CD4-positive, alpha-beta T cell treated with Interferon gamma for 1 hour (primary cell): ENCODE measurements around the gene STRN4.
A peak's percentile ranks its signal among the peaks of the same experiment; 100 is the strongest.
"Not testable (repeated sequence)": the region's sequence is repeated elsewhere in the genome, so short reads cannot be mapped to it uniquely, and the experiment has no call there.

Experiments
- DNase-seq: peaks from one replicate; pipeline ENCODE4 v3.0.0-alpha.2; 2020

STRN4 gene

DNA sequence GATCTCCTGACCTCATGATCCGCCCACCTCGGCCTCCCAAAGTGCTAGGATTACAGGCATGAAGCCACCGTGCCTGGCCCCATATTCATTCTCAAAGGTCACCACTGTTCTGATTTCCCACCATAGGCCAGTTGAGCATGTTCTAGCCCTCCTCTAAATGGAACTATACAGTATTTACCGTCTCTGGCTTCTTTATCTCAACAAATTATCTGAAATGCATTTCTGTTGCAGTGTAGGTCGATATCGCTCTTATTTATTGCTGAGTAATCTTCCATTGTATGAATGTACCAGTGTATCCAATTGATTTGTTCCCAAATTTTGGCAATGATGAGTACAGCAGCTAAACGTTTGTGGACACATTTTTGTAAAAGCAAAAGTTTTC lies 26.8 kb upstream of the STRN4 start:
- no peak for DNase-seq

DNA sequence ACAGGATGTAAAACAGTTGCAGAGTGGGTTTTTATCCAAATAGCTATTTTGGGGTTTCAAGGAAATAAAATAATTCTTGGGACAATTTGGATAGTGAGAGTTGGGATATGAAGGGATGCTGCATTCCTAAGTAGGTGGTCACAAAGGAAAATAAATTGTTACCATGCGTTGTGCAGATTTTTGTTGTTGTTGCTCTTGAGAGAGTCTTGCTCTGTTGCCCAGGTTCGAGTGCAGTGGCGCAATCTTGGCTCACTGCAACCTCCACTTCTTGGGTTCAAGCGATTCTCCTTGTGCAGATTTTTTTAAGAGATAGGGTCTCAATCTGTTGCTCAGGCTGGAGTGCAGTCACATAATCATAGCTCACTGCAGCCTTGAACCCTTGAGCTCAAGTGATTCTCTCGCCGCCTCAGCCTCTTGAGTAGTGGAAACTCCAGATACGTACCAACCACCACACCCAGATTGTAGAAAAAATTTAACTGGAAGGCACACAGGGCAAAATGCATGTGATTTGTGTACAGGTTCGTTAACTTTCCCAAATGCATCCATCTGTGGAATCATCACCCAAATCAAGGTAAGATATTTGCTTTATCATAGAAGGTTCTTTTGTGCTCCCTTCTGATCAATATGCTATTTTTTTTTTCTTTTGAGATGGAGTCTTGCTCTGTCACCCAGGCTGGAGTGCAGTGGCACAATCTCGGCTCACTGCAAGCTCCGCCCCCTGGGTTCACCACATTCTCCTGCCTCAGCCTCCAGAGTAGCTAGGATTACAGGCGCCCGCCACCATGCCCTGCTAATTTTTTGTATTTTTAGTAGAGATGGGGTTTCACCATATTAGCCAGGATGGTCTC lies 26.1 kb upstream of the STRN4 start:
- no peak for DNase-seq

GRCh38 chr19:46768746-46769145 lies 22.5 kb upstream of the STRN4 start:
- not testable (repeated sequence) for DNase-seq

GRCh38 chr19:46766569-46767317 lies 20.5 kb upstream of the STRN4 start:
- DNase-seq, result peak; percentile 61

GRCh38 chr19:46764817-46765291 lies 18.6 kb upstream of the STRN4 start:
- no peak for DNase-seq

DNA sequence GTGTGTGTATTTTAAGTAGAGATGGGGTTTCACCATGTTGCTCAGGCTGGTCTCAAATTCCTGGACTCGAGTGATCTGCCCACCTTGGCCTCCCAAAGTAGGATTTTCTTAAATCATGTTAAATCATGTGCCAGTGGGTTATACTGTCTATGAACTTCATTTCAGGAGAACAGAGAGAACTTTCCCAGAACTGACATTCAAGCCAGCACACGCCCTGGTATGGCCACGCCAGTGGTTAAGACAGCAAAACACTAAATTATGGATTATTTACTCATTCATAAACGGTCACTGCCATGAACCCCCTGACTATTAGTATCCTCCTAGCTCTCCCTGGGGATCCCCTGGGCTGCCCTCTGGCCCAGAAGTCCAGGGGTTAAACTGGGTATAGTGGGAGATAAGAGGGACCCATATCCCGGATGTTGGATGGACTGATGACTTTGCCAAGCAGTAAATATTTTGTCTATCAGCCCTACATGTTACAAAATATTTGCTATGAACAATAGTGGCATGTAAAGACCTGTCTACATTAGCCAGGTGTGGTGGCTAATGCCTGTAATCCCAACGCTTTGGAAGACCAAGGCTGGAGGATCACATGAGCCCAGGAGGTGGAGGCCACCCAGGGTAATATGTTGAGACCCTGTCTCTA lies 16.1 kb upstream of the STRN4 start:
- no peak for DNase-seq

DNA sequence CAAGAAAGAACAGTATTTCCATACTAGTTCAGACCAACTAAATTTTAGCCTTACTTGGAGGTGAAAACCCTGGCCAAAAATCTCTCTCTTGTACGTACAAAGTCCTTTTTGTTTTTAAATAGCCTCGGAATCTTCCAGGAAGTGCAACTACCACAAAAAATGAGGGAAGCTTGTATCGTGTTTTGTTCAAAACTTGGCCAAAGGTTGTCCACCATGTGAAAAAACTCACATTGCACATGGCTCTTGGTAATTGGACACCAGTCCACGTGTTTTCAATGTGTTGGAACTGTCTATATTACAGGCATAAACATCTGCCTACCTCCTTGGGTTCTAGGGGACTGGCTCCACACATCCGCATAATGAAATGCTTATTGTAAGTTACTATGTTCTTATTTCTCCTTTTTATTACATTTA lies 15.2 kb upstream of the STRN4 start:
- no peak for DNase-seq

DNA sequence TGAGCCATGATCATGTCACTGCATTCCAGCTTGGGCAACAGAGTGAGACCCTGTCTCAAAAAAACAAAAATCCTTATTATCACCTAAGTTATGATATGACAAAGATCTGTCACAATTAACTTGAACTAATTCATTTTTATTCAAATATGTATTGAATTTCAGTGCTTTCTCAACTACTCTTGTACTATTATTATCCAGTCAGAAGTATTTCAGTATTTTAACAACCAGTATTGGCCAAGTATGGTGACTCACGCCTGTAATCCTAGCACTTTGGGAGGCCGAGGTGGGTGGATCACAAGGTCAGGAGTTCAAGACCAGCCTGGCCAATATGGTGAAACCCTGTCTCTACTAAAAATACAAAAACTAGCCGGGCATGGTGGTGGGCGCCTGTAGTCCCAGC lies 14.6 kb upstream of the STRN4 start:
- DNase-seq, result not testable (repeated sequence)

DNA sequence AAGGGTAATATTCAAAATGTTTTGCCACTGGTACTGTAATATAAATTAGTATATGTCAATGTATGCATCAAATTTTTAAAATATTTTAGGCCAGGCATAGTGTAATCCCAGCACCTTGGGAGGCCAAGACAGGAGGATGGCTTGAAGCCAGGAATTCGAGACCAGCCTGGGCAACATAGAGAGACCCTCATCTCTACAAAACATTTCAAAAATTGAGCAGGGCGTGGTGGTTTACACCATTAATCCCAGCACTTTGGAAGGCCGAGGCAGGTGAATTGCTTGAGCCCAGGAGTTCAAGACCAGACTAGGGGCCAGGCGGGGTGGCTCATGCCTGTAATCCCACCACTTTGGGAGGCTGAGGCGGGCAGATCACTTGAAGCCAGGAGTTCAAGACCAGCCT lies 14.1 kb upstream of the STRN4 start:
- DNase-seq, result no peak

DNA sequence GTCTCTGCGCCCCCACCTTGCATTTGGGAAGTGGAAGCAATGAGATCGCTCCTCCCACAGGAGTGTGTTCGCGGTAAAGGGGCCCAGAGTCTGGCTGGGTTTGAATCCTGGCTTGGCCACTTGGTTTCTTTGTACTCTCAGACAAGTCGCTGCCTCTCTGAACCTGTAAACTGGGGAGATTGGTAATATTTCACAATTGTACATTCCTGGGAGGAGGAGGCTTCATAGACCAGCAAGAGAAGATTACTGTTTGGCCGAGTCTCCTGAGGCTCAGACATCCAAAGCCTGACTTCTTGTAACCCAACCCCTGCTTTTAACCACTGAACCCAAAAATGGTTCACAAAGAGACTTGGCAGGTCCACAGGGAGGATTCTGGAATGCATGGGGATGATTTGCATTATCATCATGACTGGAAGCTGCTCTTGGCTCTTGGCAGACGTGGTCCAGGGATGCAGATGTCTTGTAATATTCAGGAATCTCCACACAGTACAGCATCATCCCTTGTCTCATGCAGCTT lies 13.6 kb upstream of the STRN4 start:
- DNase-seq, result no peak

DNA sequence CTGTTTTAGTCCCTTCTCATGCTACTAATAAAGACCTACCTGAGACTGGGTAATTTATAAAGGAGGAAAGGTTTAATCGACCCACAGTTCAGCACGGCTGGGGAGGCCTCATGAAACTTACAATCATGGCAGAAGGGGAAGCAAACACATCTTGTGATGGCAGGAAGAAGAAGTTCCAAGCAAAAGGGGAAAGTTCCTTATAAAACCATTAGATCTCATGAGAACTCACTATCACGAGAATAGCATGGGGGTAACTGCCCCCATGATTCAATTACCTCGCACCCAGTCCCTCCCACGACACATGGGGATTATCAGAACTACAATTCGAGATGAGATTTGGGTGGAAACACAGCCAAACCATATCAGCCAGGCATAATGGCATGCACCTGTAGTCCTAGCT lies 13.0 kb upstream of the STRN4 start:
- no peak for DNase-seq

DNA sequence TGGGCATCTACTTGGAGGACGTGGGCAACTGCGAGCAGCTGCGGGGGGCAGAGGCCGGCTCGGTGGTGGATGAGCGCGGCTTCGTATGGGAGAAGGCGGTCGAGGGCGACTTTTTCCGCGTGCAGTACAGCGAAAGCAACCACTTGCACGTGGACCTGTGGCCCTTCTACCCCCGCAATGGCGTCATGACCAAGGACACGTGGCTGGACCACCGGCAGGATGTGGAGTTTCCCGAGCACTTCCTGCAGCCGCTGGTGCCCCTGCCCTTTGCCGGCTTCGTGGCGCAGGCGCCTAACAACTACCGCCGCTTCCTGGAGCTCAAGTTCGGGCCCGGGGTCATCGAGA lies 10.3 kb upstream of the STRN4 start:
- no peak for DNase-seq

GRCh38 chr19:46755853-46756543 lies 9.7 kb upstream of the STRN4 start:
- DNase-seq, result no peak

GRCh38 chr19:46755077-46755852 lies 9.0 kb upstream of the STRN4 start:
- DNase-seq, result no peak

DNA sequence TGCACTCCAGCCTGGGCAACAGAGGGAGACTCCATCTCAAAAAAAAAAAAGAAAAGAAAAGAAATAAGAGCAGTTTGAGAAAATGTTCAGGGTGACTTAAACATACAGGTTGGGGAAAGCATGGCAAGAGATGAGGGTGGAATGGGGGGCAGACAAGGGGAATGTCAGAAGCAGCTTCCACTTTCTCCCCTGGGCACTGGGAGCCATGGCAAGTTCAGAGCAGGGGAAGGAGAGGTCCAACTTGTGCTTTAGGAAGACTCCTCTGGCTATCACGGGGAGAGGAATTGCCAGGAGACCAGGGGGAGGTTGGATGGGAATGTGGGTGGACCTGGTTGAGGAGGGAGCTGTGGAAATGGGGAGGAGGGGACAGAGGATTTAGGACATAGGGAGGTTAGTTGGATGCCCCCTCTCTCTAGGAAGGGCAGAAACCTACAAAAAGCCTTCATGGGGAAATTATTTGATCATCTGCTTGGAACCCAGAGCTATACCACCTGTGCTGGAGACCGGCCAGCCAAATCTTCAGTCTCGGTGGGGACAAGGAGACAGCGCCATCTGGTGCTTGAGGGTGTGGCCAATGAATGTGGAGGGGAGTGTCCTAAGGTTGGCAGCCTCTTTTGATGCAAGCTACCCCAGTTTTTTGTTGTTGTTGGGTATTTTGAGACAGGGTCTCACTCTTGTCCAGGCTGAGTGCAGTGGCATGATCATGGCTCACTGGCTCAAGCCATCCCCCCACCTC lies 7.3 kb upstream of the STRN4 start:
- DNase-seq, result peak; percentile 65

GRCh38 chr19:46748325-46749109 lies 2.3 kb upstream of the STRN4 start:
- peak; percentile 66 for DNase-seq

DNA sequence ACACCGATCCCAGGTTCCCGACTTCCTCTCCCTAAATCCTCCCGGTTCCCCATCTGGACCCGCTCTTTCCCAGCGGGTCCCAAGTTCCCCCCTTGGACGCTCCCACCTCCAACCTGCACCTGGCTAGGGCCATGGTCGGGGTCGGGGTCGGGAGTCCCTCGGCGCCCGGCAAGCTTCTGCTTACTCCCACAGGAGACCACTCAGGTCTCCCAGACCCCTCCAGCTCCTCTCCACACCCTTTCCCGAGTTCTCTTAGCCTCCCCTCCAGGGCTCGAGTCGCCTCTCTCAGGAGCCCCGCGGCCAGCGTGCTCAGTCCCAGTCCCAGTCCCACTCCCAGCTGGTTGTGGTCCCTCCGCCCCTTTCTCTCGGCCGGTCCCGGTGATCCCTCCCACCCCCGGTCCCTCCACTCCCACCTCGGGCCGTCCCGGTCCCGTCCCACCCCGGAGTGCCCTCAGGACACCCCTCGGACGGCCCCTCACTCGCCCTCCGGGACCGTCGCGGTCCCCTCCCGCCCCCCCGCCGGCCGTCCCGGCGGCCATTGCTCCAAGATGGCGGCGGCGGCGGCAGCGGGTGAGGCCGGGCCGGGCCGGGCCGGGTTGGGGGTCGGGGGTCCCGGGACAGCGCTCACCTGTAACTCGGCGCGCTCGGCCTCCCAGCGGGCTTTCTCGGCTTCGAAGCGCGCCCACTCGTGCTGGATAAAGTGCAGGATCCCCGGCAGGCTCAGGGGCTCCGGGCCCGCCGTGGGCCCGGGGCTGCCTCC lies 549 bp downstream of the STRN4 start, which contains the start of gene FKRP:
FKRP (plus strand) TSS at position 537 of the 760 bp plus-strand sequence. CDS start 9,394 bp downstream, outside the sequence.
- DNase-seq, result peak; percentile 14

- no peak for DNase-seq
Observed at GRCh38 chr19:46745030-46745429, 1.2 kb downstream of the STRN4 start.

- no peak for DNase-seq
Observed at GRCh38 chr19:46744005-46744691, 2.1 kb downstream of the STRN4 start.
